ENCODE results near the gene CADM3.

DNA sequence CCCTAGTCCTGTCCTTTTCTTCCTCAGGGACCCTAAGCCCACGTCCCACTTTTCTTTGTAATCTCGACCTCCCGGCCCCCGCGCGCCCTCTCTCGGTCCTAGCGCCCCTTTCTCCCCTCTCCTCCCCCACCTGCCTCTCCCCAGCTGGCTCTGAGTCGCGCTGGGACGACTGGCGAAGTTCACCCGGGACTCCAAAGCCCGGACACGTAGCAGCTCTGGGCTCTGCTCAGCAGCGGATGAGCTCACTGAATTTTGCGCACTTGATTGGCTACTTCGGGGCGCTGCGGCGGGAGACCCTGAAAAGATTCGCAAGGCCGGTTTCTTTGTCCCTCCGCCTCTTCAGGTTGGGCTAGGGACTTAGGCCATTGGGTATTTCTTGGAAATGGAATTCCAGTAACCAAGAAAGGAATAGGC, 17.0 kb downstream of the CADM3 start:
- TF ChIP-seq, protein P1, sequence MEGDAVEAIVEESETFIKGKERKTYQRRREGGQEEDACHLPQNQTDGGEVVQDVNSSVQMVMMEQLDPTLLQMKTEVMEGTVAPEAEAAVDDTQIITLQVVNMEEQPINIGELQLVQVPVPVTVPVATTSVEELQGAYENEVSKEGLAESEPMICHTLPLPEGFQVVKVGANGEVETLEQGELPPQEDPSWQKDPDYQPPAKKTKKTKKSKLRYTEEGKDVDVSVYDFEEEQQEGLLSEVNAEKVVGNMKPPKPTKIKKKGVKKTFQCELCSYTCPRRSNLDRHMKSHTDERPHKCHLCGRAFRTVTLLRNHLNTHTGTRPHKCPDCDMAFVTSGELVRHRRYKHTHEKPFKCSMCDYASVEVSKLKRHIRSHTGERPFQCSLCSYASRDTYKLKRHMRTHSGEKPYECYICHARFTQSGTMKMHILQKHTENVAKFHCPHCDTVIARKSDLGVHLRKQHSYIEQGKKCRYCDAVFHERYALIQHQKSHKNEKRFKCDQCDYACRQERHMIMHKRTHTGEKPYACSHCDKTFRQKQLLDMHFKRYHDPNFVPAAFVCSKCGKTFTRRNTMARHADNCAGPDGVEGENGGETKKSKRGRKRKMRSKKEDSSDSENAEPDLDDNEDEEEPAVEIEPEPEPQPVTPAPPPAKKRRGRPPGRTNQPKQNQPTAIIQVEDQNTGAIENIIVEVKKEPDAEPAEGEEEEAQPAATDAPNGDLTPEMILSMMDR (IDR thresholded peaks at IDR 0.05; ENCODE audit: borderline replicate concordance, extremely low read depth, low read length, poor library complexity, severe bottlenecking): no peak
- TF ChIP-seq EZH2 (IDR thresholded peaks at IDR 0.05; ENCODE audit: borderline replicate concordance, low read depth, low read length, severe bottlenecking): no peak
